A673 (cell line): Measurements from ENCODE around the gene YPEL3.

Experiments
- CTCF ChIP-seq: fragments of 300-800, 200-600 bp; sonication (generic); conservative IDR thresholded peaks from 2 replicates; pipeline ENCODE4 v1.5.1; 2017; ENCODE audit warnings: low read depth, mild to moderate bottlenecking, antibody characterized with exemption, low read length, moderate library complexity, mixed read lengths
- EZH2 ChIP-seq: fragments of 200-600 bp; sonication (generic); IDR thresholded peaks from 2 replicates; pipeline ENCODE4 v1.6.1; 2017; ENCODE audit warnings: borderline replicate concordance, low read depth, mild to moderate bottlenecking, mixed read lengths, antibody characterized with exemption, low read length; ENCODE audit not compliant: poor library complexity, severe bottlenecking

DNA sequence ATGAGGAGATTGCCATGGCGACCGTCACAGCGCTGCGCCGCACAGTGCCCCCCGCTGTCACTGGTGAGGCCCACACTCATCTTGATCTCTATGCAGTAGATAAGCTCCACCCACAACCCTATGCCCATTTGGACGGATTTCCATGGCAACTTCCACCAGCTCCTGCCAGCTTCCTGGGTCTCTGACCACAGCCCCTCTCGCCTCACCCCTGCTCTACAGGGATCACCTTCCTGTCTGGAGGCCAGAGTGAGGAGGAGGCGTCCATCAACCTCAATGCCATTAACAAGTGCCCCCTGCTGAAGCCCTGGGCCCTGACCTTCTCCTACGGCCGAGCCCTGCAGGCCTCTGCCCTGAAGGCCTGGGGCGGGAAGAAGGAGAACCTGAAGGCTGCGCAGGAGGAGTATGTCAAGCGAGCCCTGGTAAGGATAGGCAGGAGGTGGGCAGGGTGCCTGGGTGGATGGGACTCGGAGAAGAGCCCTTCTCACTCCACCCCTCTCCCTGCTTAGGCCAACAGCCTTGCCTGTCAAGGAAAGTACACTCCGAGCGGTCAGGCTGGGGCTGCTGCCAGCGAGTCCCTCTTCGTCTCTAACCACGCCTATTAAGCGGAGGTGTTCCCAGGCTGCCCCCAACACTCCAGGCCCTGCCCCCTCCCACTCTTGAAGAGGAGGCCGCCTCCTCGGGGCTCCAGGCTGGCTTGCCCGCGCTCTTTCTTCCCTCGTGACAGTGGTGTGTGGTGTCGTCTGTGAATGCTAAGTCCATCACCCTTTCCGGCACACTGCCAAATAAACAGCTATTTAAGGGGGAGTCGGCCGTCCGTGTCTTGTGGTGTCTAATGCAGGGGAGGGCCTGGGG, 26.2 kb downstream of the YPEL3 start:
- TF ChIP-seq CTCF (no peak), EZH2 (no peak)
